ENCODE data around the gene ZNF430.

The ZNF430 gene

DNA sequence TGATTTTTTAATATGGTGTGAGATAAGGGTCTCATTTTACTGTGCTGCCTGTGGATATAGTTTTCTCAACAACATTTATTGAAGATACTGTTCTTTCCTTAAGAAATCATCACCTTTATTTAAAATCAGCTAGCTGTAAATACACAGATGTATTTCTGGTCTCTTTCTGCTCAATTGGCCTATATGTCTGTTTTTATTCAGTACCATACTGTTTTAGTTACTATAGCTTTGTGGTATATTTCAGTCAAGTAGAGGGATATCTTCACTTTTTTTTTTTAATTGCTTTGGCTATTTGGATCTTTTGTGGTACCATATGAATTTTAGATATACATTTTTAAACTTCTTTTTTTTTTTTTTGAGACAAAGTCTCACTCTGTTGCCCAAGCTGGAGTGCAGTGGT lies 44.9 kb downstream of the ZNF430 start:
- Histone ChIP-seq H3K9me3 (ENCODE audit: control insufficient read depth, insufficient read depth, low read length) (no peaks in the 10 kb centered on the region), H3K4me3 (ENCODE audit: low read length) (no peak overlapping the region), H3K79me2 (ENCODE audit: control insufficient read depth, low read length) (no peaks in the 10 kb centered on the region), H3K4me2 (ENCODE audit: low read length) (no peak overlapping the region), H3K4me1 (ENCODE audit: control insufficient read depth, low read length) (no peaks in the 10 kb centered on the region), H3K9me2 (replicated peaks; ENCODE audit: control insufficient read depth, low read length) (no peaks in the 10 kb centered on the region), H3K27me3 (ENCODE audit: control insufficient read depth, low read length) (no peaks in the 10 kb centered on the region), H4K20me1 (ENCODE audit: control insufficient read depth, insufficient read depth, low read depth, low read length) (no peaks in the 10 kb centered on the region), H3F3A (ENCODE audit: control insufficient read depth, insufficient read depth) (no peaks in the 10 kb centered on the region), H3K36me3 (ENCODE audit: control insufficient read depth, low read length) (peaks cover 27% of the 10 kb centered on the region), H3K27ac (ENCODE audit: low read depth, low read length) (no peak overlapping the region)
- TF ChIP-seq, protein P1, sequence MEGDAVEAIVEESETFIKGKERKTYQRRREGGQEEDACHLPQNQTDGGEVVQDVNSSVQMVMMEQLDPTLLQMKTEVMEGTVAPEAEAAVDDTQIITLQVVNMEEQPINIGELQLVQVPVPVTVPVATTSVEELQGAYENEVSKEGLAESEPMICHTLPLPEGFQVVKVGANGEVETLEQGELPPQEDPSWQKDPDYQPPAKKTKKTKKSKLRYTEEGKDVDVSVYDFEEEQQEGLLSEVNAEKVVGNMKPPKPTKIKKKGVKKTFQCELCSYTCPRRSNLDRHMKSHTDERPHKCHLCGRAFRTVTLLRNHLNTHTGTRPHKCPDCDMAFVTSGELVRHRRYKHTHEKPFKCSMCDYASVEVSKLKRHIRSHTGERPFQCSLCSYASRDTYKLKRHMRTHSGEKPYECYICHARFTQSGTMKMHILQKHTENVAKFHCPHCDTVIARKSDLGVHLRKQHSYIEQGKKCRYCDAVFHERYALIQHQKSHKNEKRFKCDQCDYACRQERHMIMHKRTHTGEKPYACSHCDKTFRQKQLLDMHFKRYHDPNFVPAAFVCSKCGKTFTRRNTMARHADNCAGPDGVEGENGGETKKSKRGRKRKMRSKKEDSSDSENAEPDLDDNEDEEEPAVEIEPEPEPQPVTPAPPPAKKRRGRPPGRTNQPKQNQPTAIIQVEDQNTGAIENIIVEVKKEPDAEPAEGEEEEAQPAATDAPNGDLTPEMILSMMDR (IDR thresholded peaks at IDR 0.05; ENCODE audit: low read depth, low read length, poor library complexity, severe bottlenecking): no peak
- TF ChIP-seq EZH2phosphoT487 (IDR thresholded peaks at IDR 0.05; ENCODE audit: borderline replicate concordance, low read length): no peak

DNA sequence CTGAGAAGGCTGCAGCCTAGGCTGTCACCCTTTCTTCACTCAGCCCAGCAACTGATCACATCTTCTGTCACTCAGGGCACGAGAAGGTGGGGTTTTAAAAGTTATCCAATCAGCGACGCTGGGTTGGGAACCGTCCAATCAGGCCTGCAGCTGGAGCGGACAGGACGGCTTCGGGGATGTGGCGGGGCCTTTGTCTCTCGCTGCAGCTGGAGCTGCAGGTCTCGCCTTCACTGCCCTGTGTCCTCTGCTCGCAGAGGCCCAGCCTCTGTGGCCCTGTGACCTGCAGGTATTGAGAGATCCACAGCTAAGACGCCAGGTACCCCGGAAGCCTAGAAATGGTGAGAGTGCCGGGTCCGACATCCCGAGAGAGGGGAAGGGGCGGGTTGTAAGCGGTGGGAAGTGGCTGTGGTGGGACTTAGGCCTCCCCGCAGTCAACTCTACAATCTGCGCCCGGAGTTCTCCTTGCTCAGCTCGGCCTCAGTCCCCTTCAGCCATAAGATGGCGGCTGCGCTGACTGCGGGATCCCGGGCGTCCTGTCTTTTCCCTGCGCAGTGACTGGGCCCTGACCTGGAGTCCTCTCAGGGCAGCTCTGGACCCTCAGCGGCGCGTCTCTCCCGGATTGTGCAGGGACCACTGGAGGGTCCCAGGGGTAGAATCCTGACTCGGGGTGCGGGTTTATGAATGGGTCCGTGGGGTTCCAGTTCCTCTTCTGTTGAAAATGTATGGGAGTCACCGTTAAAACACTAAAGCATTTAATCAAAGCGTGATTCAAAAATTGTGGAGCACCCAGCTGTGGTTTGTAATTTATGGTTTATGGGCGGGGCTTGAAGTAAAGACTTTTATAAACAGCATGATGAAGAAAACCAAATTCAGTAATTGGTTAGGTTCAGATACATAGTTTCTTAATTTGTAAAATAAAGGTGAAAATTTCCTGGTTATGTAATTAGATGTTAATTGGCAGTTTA lies 61.8 kb downstream of the ZNF430 start, which contains the start of gene ZNF714:
Gene ZNF714, plus strand, starts transcription at position 193 of the 965 bp plus-strand sequence. CDS start 16,066 bp downstream, outside the sequence.
- peak within 1 kb of the TSS; percentile 43 for H3K27ac ChIP-seq (ENCODE audit: low read depth, low read length)
- peak within 1 kb of the TSS; percentile 59 for H3K4me2 ChIP-seq (ENCODE audit: low read length)
- no peaks in the 10 kb centered on the region for H3K9me2 ChIP-seq (replicated peaks; ENCODE audit: control insufficient read depth, low read length)
- TF ChIP-seq, protein P1 (IDR thresholded peaks at IDR 0.05; ENCODE audit: low read depth, low read length, poor library complexity, severe bottlenecking): no peak
- TF ChIP-seq EZH2phosphoT487 (IDR thresholded peaks at IDR 0.05; ENCODE audit: borderline replicate concordance, low read length): no peak
- H3K27me3 ChIP-seq (ENCODE audit: control insufficient read depth, low read length): no peaks in the 10 kb centered on the region
- H3K4me3 ChIP-seq (ENCODE audit: low read length): peak within 1 kb of the TSS; percentile 84
- H3K9me3 ChIP-seq (ENCODE audit: control insufficient read depth, insufficient read depth, low read length): no peaks in the 10 kb centered on the region
- peaks cover 27% of the 10 kb centered on the region for H3K36me3 ChIP-seq (ENCODE audit: control insufficient read depth, low read length)
- H3K79me2 ChIP-seq (ENCODE audit: control insufficient read depth, low read length): peaks cover 30% of the 10 kb centered on the region
- H4K20me1 ChIP-seq (ENCODE audit: control insufficient read depth, insufficient read depth, low read depth, low read length): no peaks in the 10 kb centered on the region
- H3K4me1 ChIP-seq (ENCODE audit: control insufficient read depth, low read length): peaks cover 8% of the 10 kb centered on the region; the same call in 1 of the 2 replicates
- H3F3A ChIP-seq (ENCODE audit: control insufficient read depth, insufficient read depth): no peaks in the 10 kb centered on the region

DNA sequence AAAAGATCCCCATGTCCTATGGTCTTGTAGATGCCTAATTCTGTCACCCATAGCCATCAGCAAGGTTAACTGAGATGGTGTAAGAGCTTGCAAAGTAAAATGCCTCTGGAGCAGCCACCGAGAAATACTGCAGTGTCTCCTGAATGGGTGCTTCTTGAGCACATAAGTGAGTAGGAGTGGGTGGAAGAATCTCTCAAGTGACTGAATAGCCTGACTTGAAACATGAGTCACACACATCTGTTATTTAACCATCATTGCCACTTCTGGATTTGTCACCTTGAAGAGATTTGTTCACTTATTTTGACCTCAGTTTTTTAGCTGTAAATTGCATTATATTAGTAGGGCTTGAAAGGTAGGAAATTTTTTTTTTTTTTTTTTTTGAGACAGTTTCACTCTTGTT lies 63.9 kb downstream of the ZNF430 start:
- no peak overlapping the region for H3K4me3 ChIP-seq (ENCODE audit: low read length)
- H3K27ac ChIP-seq (ENCODE audit: low read depth, low read length): no peak overlapping the region
- no peaks in the 10 kb centered on the region for H4K20me1 ChIP-seq (ENCODE audit: control insufficient read depth, insufficient read depth, low read depth, low read length)
- peaks cover 31% of the 10 kb centered on the region for H3K36me3 ChIP-seq (ENCODE audit: control insufficient read depth, low read length)
- H3K27me3 ChIP-seq (ENCODE audit: control insufficient read depth, low read length): no peaks in the 10 kb centered on the region
- peaks cover 8% of the 10 kb centered on the region; the same call in 1 of the 2 replicates for H3K4me1 ChIP-seq (ENCODE audit: control insufficient read depth, low read length)
- no peak for TF ChIP-seq EZH2phosphoT487 (IDR thresholded peaks at IDR 0.05; ENCODE audit: borderline replicate concordance, low read length)
- TF ChIP-seq, protein P1 (IDR thresholded peaks at IDR 0.05; ENCODE audit: low read depth, low read length, poor library complexity, severe bottlenecking): no peak
- H3F3A ChIP-seq (ENCODE audit: control insufficient read depth, insufficient read depth): no peaks in the 10 kb centered on the region
- H3K9me3 ChIP-seq (ENCODE audit: control insufficient read depth, insufficient read depth, low read length): no peaks in the 10 kb centered on the region
- H3K4me2 ChIP-seq (ENCODE audit: low read length): no peak overlapping the region
- peaks cover 30% of the 10 kb centered on the region for H3K79me2 ChIP-seq (ENCODE audit: control insufficient read depth, low read length)
- no peaks in the 10 kb centered on the region for H3K9me2 ChIP-seq (replicated peaks; ENCODE audit: control insufficient read depth, low read length)
